ENCODE measurements around the gene TMPRSS9.

DNA sequence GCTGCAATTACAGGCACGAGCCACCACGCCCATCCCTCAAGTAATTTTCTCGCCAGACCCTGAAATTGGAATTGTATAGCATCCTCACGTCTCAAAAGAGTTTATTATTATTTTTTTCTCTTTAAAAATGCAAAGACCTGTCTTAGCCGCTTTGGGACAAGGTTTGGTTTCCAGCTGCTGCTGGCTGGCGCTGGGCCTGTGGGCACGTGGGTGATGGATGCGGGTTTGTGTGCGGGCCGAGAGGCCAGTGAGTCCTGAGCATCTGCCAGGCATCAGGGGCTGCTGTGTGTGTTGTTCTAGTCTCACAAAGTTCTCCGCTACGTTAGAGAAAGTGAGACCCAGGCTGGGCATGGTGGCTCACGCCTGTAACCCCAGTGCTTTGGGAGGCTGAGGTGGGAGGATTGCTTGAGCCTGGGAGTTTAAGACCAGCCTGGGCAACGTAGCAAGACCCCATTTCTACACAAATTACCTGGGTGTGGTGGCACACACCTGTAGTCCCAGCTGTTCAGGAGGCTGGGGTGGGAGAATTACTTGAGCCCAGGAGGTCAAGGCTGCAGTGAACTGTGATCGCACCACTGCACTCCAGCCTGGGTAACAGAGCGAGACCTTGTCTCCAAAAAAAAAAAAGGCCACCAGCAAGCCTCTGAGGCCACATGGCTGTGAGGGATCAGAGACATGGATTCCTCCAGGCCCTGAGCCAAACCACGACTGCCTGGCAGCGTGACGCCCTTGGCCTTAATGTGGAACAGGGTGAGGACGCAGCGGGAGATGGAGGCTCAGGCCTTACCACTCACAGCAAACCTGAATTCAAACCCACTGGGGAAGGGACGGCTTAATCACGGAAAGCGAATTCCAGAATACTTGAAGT is 4.7 kb upstream of the TMPRSS9 start:
- TF ChIP-seq, protein P1, sequence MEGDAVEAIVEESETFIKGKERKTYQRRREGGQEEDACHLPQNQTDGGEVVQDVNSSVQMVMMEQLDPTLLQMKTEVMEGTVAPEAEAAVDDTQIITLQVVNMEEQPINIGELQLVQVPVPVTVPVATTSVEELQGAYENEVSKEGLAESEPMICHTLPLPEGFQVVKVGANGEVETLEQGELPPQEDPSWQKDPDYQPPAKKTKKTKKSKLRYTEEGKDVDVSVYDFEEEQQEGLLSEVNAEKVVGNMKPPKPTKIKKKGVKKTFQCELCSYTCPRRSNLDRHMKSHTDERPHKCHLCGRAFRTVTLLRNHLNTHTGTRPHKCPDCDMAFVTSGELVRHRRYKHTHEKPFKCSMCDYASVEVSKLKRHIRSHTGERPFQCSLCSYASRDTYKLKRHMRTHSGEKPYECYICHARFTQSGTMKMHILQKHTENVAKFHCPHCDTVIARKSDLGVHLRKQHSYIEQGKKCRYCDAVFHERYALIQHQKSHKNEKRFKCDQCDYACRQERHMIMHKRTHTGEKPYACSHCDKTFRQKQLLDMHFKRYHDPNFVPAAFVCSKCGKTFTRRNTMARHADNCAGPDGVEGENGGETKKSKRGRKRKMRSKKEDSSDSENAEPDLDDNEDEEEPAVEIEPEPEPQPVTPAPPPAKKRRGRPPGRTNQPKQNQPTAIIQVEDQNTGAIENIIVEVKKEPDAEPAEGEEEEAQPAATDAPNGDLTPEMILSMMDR (IDR thresholded peaks at IDR 0.05): no peak
- TF ChIP-seq ZFX (IDR thresholded peaks at IDR 0.05; ENCODE audit: borderline replicate concordance): no peak

All from 22Rv1 (cell line).